GM12878 (cell line): ENCODE measurements around the gene CDKN2B-AS1. TPM values are rescaled to one million over a fixed set of nuclear protein-coding genes. Genes with fewer than 3 reads are reported as not detected.

Experiments used
- ATF2 ChIP-seq: IDR thresholded peaks from 2 replicates; pipeline ENCODE4 v1.6.1; 2012; ENCODE audit warnings: low read length, inconsistent platforms
- BHLHE40 ChIP-seq, 2 experiments: fragments of 450-650 bp in 1 of 2; IDR thresholded peaks; 2 replicates each; pipeline ENCODE4 v1.6.1; 2011 to 2017; ENCODE audit warnings: low read depth in 2 of 2, borderline replicate concordance in 1 of 2, improper control_type of control experiment in 1 of 2, low read length in 1 of 2, mild to moderate bottlenecking in 1 of 2
- BMI1 ChIP-seq: fragments of 450-650 bp; IDR thresholded peaks from 2 replicates; pipeline ENCODE4 v1.6.1; 2016; ENCODE audit warnings: mild to moderate bottlenecking, moderate library complexity, borderline replicate concordance
- CBFB ChIP-seq: IDR thresholded peaks from 2 replicates; pipeline ENCODE4 v1.6.1; 2016; ENCODE audit warnings: antibody characterized with exemption, low read depth
- CHD1 ChIP-seq: IDR thresholded peaks from 2 replicates; pipeline ENCODE4 v1.6.1; 2012; ENCODE audit warnings: low read depth, low read length, improper control_type of control experiment
- ELK1 ChIP-seq: IDR thresholded peaks from 2 replicates; pipeline ENCODE4 v1.6.1; 2012; ENCODE audit warnings: low read depth, low read length, improper control_type of control experiment
- GABPA ChIP-seq: IDR thresholded peaks from 2 replicates; pipeline ENCODE4 v1.6.1; 2014; ENCODE audit warnings: antibody characterized with exemption, low read depth, mild to moderate bottlenecking, inconsistent platforms
- HCFC1 ChIP-seq: fragments of 150-350 bp; IDR thresholded peaks from 2 replicates; pipeline ENCODE4 v1.6.1; 2014; ENCODE audit warnings: low read length
- JUND ChIP-seq: IDR thresholded peaks from 2 replicates; pipeline ENCODE4 v1.6.1; 2012; ENCODE audit warnings: low read depth, mild to moderate bottlenecking, low read length, improper control_type of control experiment, moderate library complexity
- MTA3 ChIP-seq: IDR thresholded peaks from 2 replicates; pipeline ENCODE4 v1.6.1; 2012; ENCODE audit warnings: low read length, inconsistent platforms, borderline replicate concordance
- NFYB ChIP-seq: IDR thresholded peaks from 2 replicates; pipeline ENCODE4 v1.6.1; 2011; ENCODE audit warnings: low read depth, mild to moderate bottlenecking, low read length, improper control_type of control experiment, moderate library complexity; ENCODE audit not compliant: insufficient read depth
- NR2F1 ChIP-seq: fragments of 450-650 bp; conservative IDR thresholded peaks from 2 replicates; pipeline ENCODE4 v1.6.1; 2017; ENCODE audit warnings: mild to moderate bottlenecking
- POLR2A ChIP-seq: IDR thresholded peaks from 2 replicates; pipeline ENCODE4 v1.6.1; 2011; ENCODE audit warnings: low read depth, mild to moderate bottlenecking, low read length
- RB1 ChIP-seq: fragments of 450-650 bp; formaldehyde crosslinking; IDR thresholded peaks from 2 replicates; pipeline ENCODE4 v1.6.1; 2017; ENCODE audit warnings: mild to moderate bottlenecking, borderline replicate concordance
- SIX5 ChIP-seq: IDR thresholded peaks from 2 replicates; pipeline ENCODE4 v1.6.1; 2011; ENCODE audit warnings: mild to moderate bottlenecking, low read depth, low read length, moderate library complexity; ENCODE audit not compliant: severe bottlenecking
- SPI1 ChIP-seq: IDR thresholded peaks from 2 replicates; pipeline ENCODE4 v1.6.1; 2011; ENCODE audit warnings: low read depth, mild to moderate bottlenecking, low read length, moderate library complexity, borderline replicate concordance; ENCODE audit not compliant: insufficient read depth
- STAT1 ChIP-seq: fragments of 450-650 bp; conservative IDR thresholded peaks from 2 replicates; pipeline ENCODE4 v1.6.1; 2014; ENCODE audit warnings: antibody characterized with exemption, mild to moderate bottlenecking
- STAT3 ChIP-seq: IDR thresholded peaks from 2 replicates; pipeline ENCODE4 v1.6.1; 2011; ENCODE audit warnings: low read depth, low read length, improper control_type of control experiment
- TAF1 ChIP-seq: IDR thresholded peaks from 2 replicates; pipeline ENCODE4 v1.6.1; 2011; ENCODE audit warnings: mild to moderate bottlenecking, low read depth, low read length, borderline replicate concordance
- YY1 ChIP-seq: IDR thresholded peaks from 2 replicates; pipeline ENCODE4 v1.6.1; 2011; ENCODE audit warnings: low read depth, mild to moderate bottlenecking, low read length
- ZBTB40 ChIP-seq: fragments of 450-650 bp; IDR thresholded peaks from 2 replicates; pipeline ENCODE4 v1.6.1; 2016; ENCODE audit warnings: mild to moderate bottlenecking, moderate library complexity, borderline replicate concordance
- polyA plus RNA-seq, 11 experiments: library from polyadenylated mRNA; depleted of rRNA in 4 of 11; unstranded in 6 of 11; stranded (reverse) in 5 of 11; fragments of >200 nt; fragmentation: Nextera tagmentation in 4 of 11; fragmentation: Illumina TruSeq in 1 of 11; extraction: Ambion mirVana in 4 of 11; extraction: Trizol in 1 of 11; gene quantifications; 1 replicate in 1 of 11; 2 replicates in 10 of 11; pipeline versions ENCODE4 v1.2.1 to v1.2.3, GENCODE V29; 2011 to 2016; ENCODE audit warnings: inconsistent platforms in 2 of 11, missing spikeins in 2 of 11, low read depth in 1 of 11
- total RNA-seq, 4 experiments: library from RNA; depleted of rRNA in 3 of 4; stranded (reverse); fragments of >200 nt in 3 of 4; fragmentation: Illumina TruSeq in 1 of 4; extraction: Trizol in 1 of 4; gene quantifications; 2 replicates each; pipeline versions ENCODE4 v1.2.1 to v1.2.3, GENCODE V29; 2013 to 2021
- TF ChIP-seq, protein P1 (sequence below): fragments of 150-350 bp; IDR thresholded peaks from 2 replicates; pipeline ENCODE4 v1.6.1; 2014; ENCODE audit warnings: mild to moderate bottlenecking, low read depth, low read length
- TF ChIP-seq, protein P2 (sequence below): fragments of 450-650 bp; IDR thresholded peaks from 2 replicates; pipeline ENCODE4 v1.6.1; 2017; ENCODE audit warnings: low read depth, mild to moderate bottlenecking, moderate library complexity

CDKN2B-AS1 gene
- total and polyA plus RNA-seq, 10 of the 15 experiments (the other 5 are each of a cell fraction or from before 2014, with no cell fraction given), result 0.22 to 2.2 (median 1.0) TPM; not detected in 1

- no peak for TF ChIP-seq ZBTB40
- no peak for TF ChIP-seq NR2F1
- no peak for TF ChIP-seq MTA3
- no peak for TF ChIP-seq SIX5
- peak; percentile 60; the same call in 1 of the 2 replicates for TF ChIP-seq GABPA
- TF ChIP-seq TAF1, result no peak
- TF ChIP-seq STAT1, result no peak
- no peak for TF ChIP-seq CHD1
- TF ChIP-seq BMI1, result no peak
- no peak for TF ChIP-seq SPI1
- no peak for TF ChIP-seq BHLHE40 (IDR thresholded peaks at IDR 0.05; ENCODE audit: borderline replicate concordance in 1 of 2, low read depth in 2 of 2, low read length in 1 of 2)
- no peak for TF ChIP-seq NFYB
- 0 out of 2 replicates have a peak, but pooled peaks have one; percentile 24 for TF ChIP-seq YY1
- TF ChIP-seq HCFC1, result no peak
- TF ChIP-seq, protein P1, sequence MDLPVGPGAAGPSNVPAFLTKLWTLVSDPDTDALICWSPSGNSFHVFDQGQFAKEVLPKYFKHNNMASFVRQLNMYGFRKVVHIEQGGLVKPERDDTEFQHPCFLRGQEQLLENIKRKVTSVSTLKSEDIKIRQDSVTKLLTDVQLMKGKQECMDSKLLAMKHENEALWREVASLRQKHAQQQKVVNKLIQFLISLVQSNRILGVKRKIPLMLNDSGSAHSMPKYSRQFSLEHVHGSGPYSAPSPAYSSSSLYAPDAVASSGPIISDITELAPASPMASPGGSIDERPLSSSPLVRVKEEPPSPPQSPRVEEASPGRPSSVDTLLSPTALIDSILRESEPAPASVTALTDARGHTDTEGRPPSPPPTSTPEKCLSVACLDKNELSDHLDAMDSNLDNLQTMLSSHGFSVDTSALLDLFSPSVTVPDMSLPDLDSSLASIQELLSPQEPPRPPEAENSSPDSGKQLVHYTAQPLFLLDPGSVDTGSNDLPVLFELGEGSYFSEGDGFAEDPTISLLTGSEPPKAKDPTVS, result no peak
- no peak for TF ChIP-seq RB1
- TF ChIP-seq, protein P2, sequence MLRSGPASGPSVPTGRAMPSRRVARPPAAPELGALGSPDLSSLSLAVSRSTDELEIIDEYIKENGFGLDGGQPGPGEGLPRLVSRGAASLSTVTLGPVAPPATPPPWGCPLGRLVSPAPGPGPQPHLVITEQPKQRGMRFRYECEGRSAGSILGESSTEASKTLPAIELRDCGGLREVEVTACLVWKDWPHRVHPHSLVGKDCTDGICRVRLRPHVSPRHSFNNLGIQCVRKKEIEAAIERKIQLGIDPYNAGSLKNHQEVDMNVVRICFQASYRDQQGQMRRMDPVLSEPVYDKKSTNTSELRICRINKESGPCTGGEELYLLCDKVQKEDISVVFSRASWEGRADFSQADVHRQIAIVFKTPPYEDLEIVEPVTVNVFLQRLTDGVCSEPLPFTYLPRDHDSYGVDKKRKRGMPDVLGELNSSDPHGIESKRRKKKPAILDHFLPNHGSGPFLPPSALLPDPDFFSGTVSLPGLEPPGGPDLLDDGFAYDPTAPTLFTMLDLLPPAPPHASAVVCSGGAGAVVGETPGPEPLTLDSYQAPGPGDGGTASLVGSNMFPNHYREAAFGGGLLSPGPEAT, result no peak
- no peak for TF ChIP-seq STAT3
- 0 out of 2 replicates have a peak, but pooled peaks have one; percentile 22 for TF ChIP-seq ATF2
- TF ChIP-seq JUND, result no peak
- no peak for TF ChIP-seq ELK1
- TF ChIP-seq CBFB, result no peak
- no peak for TF ChIP-seq POLR2A
These were observed 56.3 kb downstream of the CDKN2B-AS1 start (continued) for GRCh38 chr9:22050924-22051323.
